PC-9 (cell line): ENCODE measurements around the gene CTIF.

Experiments
- EZH2 ChIP-seq: fragments of 200-600 bp; sonication (generic); IDR thresholded peaks from 2 replicates; pipeline ENCODE4 v1.8.0; 2017; ENCODE audit warnings: antibody characterized with exemption, low read depth
- TF ChIP-seq, protein P1 (sequence below): fragments of 200-600 bp; sonication (generic); conservative IDR thresholded peaks from 2 replicates; pipeline ENCODE4 v1.6.1; 2017; ENCODE audit warnings: mixed run types, antibody characterized with exemption, mild to moderate bottlenecking, moderate library complexity

GRCh38 chr18:48742706-48743475 is 204.1 kb downstream of the CTIF start:
- TF ChIP-seq, protein P1, sequence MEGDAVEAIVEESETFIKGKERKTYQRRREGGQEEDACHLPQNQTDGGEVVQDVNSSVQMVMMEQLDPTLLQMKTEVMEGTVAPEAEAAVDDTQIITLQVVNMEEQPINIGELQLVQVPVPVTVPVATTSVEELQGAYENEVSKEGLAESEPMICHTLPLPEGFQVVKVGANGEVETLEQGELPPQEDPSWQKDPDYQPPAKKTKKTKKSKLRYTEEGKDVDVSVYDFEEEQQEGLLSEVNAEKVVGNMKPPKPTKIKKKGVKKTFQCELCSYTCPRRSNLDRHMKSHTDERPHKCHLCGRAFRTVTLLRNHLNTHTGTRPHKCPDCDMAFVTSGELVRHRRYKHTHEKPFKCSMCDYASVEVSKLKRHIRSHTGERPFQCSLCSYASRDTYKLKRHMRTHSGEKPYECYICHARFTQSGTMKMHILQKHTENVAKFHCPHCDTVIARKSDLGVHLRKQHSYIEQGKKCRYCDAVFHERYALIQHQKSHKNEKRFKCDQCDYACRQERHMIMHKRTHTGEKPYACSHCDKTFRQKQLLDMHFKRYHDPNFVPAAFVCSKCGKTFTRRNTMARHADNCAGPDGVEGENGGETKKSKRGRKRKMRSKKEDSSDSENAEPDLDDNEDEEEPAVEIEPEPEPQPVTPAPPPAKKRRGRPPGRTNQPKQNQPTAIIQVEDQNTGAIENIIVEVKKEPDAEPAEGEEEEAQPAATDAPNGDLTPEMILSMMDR = no peak
- no peak for TF ChIP-seq EZH2
